MM.1S (cell line): ENCODE results near the gene LITAFD.

Source experiments
- DNase-seq: peaks from one replicate; pipeline ENCODE4 v3.0.0-alpha.2; 2015
- H2AFZ ChIP-seq: fragments of 300-600 bp; sonication (generic); 2 replicates; pipeline ENCODE4 v1.6.0; 2016; ENCODE audit warnings: antibody characterized with exemption, low read length
- H3F3A ChIP-seq: fragments of 300-600 bp; sonication (generic); 2 replicates; pipeline ENCODE4 v1.6.1; 2016; ENCODE audit warnings: mild to moderate bottlenecking, antibody characterized with exemption, low read length, moderate library complexity, mixed read lengths; ENCODE audit not compliant: insufficient read depth
- H3K27ac ChIP-seq: fragments of 300-600 bp; sonication (generic); 2 replicates; pipeline ENCODE4 v1.5.1; 2016; ENCODE audit warnings: mild to moderate bottlenecking, low read length
- H3K27me3 ChIP-seq: fragments of 300-600 bp; sonication (generic); replicated peaks from 2 replicates; pipeline ENCODE4 v1.6.0; 2016; ENCODE audit warnings: low read length; ENCODE audit not compliant: insufficient read depth
- H3K36me3 ChIP-seq: fragments of 300-600 bp; sonication (generic); replicated peaks from 2 replicates; pipeline ENCODE4 v1.6.1; 2016; ENCODE audit warnings: mild to moderate bottlenecking, low read length, mixed read lengths; ENCODE audit not compliant: insufficient read depth
- H3K4me1 ChIP-seq: fragments of 300-600 bp; sonication (generic); 2 replicates; pipeline ENCODE4 v1.6.1; 2016; ENCODE audit warnings: low read length, mixed read lengths
- H3K4me2 ChIP-seq: fragments of 300-600 bp; sonication (generic); 2 replicates; pipeline ENCODE4 v1.6.0; 2016; ENCODE audit warnings: low read depth, low read length
- H3K4me3 ChIP-seq: fragments of 300-600 bp; sonication (generic); 2 replicates; pipeline ENCODE4 v1.5.1; 2016; ENCODE audit warnings: low read length, mixed read lengths
- H3K79me2 ChIP-seq: fragments of 300-600 bp; sonication (generic); 2 replicates; pipeline ENCODE4 v1.6.1; 2016; ENCODE audit warnings: mixed run types, low read length, mixed read lengths
- H3K9ac ChIP-seq: fragments of 300-600 bp; sonication (generic); 2 replicates; pipeline ENCODE4 v1.6.1; 2016; ENCODE audit warnings: low read length, mixed read lengths
- H3K9me2 ChIP-seq: fragments of 300-600 bp; sonication (generic); replicated peaks from 2 replicates; pipeline ENCODE4 v1.6.1; 2016; ENCODE audit warnings: mild to moderate bottlenecking, low read length, mixed read lengths; ENCODE audit not compliant: insufficient read depth
- H3K9me3 ChIP-seq: fragments of 300-600 bp; sonication (generic); replicated peaks from 2 replicates; pipeline ENCODE4 v1.6.1; 2016; ENCODE audit warnings: mild to moderate bottlenecking, low read length, mixed read lengths; ENCODE audit not compliant: insufficient read depth
- H4K20me1 ChIP-seq: fragments of 300-600 bp; sonication (generic); 2 replicates; pipeline ENCODE4 v1.6.1; 2016; ENCODE audit warnings: mild to moderate bottlenecking, low read length, moderate library complexity, mixed read lengths; ENCODE audit not compliant: insufficient read depth
- EZH2 ChIP-seq: fragments of 300-600 bp; sonication (generic); optimal IDR thresholded peaks from 2 replicates; pipeline ENCODE3; 2017; ENCODE audit warnings: low read depth, mild to moderate bottlenecking, antibody characterized with exemption, low read length, mixed read lengths
- EZH2phosphoT487 ChIP-seq: fragments of 300-600 bp; sonication (generic); IDR thresholded peaks from 2 replicates; pipeline ENCODE4 v1.6.1; 2018; ENCODE audit warnings: antibody characterized with exemption, low read length
- TF ChIP-seq, protein P1 (sequence below): fragments of 300-600 bp; sonication (generic); IDR thresholded peaks from 2 replicates; pipeline ENCODE4 v1.5.1; 2016; ENCODE audit warnings: antibody characterized with exemption, low read length, mixed read lengths

The LITAFD gene

DNA sequence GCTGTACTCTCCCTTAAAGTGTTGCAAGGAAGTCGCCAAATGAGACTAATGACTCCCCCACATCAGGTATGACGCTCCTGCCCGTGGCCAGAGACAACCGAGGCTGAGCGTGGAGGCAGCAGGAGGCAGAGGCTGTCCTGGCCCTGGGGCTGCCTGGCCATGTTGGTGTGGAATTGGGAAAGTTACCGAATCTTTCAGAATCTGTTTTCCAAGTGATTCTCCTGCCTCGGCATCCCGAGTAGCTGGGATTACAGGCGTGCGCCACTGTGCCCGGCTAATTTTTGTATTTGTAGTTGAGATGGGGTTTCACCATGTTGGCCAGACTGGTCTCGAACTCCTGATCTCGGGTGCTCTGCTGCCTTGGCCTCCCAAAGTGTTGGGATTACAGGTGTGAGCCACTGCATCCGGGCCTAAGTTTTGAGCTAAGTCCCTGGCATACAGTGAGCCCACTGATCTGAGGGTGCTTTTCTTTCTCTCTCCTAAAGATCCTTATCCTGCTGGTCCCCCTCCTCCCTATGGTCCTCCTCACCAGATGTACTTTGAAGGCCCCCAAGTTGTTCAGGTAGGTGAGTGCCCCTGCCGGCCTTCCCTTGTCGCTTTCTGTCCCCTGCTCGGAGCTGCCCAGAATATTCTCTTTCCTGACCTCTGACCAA lies 700 bp downstream of the LITAFD start:
- H3K36me3 ChIP-seq, result no peaks in the 10 kb centered on the region
- H3K79me2 ChIP-seq, result no peaks in the 10 kb centered on the region
- H3K9me3 ChIP-seq, result no peaks in the 10 kb centered on the region
- no peaks in the 10 kb centered on the region for H4K20me1 ChIP-seq
- no peak overlapping the region for H3K27ac ChIP-seq
- no peaks in the 10 kb centered on the region for H3K9me2 ChIP-seq
- no peak overlapping the region for H2AFZ ChIP-seq
- no peak overlapping the region for H3K4me2 ChIP-seq
- H3K9ac ChIP-seq, result no peak overlapping the region
- H3K27me3 ChIP-seq, result no peaks in the 10 kb centered on the region
- DNase-seq, result no peak
- H3F3A ChIP-seq, result 0 out of 2 replicates have a peak, but pooled peaks cover 3% of the 10 kb centered on the region
- H3K4me1 ChIP-seq, result no peaks in the 10 kb centered on the region
- no peak overlapping the region for H3K4me3 ChIP-seq
- TF ChIP-seq EZH2, result no peak

DNA sequence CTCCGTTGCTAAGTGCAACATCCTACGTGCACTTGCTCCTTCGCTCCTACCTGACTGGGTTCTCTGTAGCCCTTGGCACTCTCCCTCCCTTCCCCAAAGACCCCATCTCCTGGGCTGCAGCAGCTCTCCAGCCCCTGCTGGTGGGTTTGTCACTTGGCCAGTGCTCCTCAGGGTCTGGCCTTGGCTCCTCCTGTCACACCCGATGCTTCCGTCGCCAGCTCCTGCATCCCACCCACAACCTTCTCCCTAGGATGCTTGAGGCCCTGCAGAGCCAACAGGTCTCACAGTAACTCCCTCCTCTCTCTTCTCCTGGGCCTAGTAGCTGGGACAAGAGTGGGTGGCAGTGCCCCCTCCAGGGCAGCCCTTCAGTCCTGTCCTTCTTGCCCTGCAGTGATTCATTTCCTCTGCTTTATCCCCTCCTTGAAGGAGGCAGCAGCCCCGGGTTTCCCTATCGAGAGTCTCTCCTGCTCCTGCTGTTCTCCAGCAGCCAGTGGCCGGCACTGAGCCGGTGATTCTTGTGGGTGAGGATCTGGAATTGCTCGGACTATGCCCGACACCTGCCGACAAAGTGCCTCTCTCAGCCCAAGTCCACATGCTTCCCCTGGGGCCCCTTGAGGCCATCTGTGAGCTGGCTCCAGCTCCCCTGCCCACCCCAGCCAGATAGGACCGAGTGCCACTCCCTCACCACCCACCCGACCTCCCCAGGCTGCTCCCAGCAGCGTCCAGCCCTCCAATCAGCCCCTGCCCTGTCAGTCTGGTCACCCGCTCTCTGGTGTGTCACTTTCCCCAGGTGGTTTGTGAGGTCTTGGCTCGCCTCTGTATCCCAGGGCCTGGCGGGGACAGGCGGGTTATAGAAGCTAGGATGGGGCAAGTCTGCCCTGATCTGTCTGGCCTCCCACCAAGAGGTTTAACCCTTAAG lies 3.8 kb downstream of the LITAFD start:
- H3K9ac ChIP-seq, result no peak overlapping the region
- no peaks in the 10 kb centered on the region for H3K36me3 ChIP-seq
- no peaks in the 10 kb centered on the region for H3K9me2 ChIP-seq
- 0 out of 2 replicates have a peak, but pooled peaks cover 3% of the 10 kb centered on the region for H3F3A ChIP-seq
- H3K4me2 ChIP-seq, result no peak overlapping the region
- H3K79me2 ChIP-seq, result no peaks in the 10 kb centered on the region
- no peak overlapping the region for H3K27ac ChIP-seq
- H4K20me1 ChIP-seq, result no peaks in the 10 kb centered on the region
- no peak for DNase-seq
- no peaks in the 10 kb centered on the region for H3K27me3 ChIP-seq
- no peak overlapping the region for H3K4me3 ChIP-seq
- no peaks in the 10 kb centered on the region for H3K4me1 ChIP-seq
- H3K9me3 ChIP-seq, result no peaks in the 10 kb centered on the region
- H2AFZ ChIP-seq, result no peak overlapping the region
- TF ChIP-seq EZH2, result no peak
- TF ChIP-seq EZH2phosphoT487, result no peak
- TF ChIP-seq, protein P1, sequence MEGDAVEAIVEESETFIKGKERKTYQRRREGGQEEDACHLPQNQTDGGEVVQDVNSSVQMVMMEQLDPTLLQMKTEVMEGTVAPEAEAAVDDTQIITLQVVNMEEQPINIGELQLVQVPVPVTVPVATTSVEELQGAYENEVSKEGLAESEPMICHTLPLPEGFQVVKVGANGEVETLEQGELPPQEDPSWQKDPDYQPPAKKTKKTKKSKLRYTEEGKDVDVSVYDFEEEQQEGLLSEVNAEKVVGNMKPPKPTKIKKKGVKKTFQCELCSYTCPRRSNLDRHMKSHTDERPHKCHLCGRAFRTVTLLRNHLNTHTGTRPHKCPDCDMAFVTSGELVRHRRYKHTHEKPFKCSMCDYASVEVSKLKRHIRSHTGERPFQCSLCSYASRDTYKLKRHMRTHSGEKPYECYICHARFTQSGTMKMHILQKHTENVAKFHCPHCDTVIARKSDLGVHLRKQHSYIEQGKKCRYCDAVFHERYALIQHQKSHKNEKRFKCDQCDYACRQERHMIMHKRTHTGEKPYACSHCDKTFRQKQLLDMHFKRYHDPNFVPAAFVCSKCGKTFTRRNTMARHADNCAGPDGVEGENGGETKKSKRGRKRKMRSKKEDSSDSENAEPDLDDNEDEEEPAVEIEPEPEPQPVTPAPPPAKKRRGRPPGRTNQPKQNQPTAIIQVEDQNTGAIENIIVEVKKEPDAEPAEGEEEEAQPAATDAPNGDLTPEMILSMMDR, result no peak

DNA sequence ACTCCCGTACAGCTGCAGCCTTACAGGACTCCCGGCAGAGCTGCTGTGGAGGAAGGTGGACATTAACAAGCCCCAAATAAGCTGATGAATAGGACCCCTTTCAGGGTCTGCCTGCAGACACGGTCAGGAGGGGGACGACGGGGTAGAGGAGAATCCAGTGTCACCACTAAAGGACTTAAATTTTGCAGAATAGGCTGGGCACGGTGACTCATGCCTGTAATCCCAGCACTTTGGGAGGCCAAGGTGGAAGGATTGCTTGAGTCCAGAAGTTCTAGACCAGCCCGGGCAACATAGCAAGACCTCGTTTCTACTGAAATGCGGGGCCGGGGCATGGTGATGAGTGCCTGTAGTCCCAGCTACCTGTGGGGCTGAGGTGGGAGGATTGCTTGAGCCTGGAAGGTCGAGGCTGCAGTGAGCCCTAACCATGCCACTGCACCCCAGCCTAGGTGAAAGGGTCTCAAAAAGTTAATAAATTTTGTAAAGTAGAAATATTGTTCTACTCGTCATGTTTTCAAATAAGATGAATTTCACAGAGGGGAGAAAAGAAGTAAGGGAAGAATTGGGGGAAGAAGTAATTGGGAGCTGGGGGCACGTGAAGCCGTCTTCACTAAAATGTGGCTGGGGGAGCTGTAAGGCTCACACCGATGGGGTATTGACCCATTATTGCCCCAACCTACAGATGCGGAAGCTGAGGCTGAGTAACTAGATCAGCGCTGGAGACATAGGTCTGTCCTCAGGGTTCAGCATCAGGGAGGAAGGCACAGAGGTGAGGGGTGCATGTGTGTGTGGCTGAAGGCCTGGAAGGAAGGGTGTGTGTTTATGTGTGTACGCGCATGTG lies 4.7 kb downstream of the LITAFD start:
- no peaks in the 10 kb centered on the region for H3K27me3 ChIP-seq
- DNase-seq, result no peak
- no peak overlapping the region for H3K4me2 ChIP-seq

More for the DNA sequence above, 4.7 kb downstream of the LITAFD start:
- Histone ChIP-seq H3K4me1 (no peaks in the 10 kb centered on the region), H3K9ac (no peak overlapping the region), H3K27ac (no peak overlapping the region), H3K9me3 (no peaks in the 10 kb centered on the region), H3F3A (0 out of 2 replicates have a peak, but pooled peaks cover 3% of the 10 kb centered on the region), H3K36me3 (no peaks in the 10 kb centered on the region), H3K4me3 (no peak overlapping the region), H3K9me2 (no peaks in the 10 kb centered on the region), H4K20me1 (no peaks in the 10 kb centered on the region), H2AFZ (no peak overlapping the region), H3K79me2 (no peaks in the 10 kb centered on the region)
- no peak for TF ChIP-seq EZH2
- TF ChIP-seq, protein P1, result no peak
- TF ChIP-seq EZH2phosphoT487, result no peak
